Measurements from ENCODE around the gene RPTOR.

Gene RPTOR

GRCh38 chr17:80822021-80822699 lies 277.5 kb downstream of the RPTOR start:
- DNase-seq, result no peak

- DNase-seq, result peak in 1 of 5 experiments; percentile 68
Measured at GRCh38 chr17:80822700-80823410, 278.2 kb downstream of the RPTOR start.

- DNase-seq, result no peak
Measured at GRCh38 chr17:80824549-80825470, 280.2 kb downstream of the RPTOR start.

- no peak for DNase-seq
Measured at GRCh38 chr17:80825471-80826345, 281.1 kb downstream of the RPTOR start.

DNA sequence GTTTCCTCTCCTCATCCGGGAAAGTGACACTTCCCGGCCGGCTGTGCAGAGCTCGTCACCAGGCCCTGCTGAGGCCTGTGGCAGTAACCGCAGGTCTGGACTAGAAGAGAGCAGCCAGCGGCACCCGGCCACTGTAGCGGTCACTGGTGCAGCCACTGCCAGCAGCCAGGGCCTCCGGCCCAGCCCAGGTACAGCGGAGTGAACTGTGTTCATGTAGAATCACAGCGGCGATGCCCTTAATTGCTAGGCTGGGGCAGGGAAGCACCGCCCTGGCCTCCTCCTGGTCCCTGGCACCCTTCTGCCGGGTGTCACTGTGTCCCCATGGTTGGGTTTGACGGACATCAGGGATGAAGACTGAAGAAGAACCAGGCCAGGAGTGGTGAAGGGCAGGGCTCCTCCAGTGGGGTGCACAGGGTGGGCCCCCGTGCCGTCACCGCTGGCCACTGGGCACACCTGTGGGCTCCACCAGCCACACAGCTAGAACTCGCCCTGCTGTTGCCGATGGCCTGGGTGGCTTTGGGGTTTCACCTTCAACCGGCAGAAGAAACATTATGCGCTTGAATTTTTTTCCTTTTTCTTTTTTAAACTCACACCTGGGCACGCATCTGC lies 281.8 kb downstream of the RPTOR start:
- no peak for DNase-seq

DNA sequence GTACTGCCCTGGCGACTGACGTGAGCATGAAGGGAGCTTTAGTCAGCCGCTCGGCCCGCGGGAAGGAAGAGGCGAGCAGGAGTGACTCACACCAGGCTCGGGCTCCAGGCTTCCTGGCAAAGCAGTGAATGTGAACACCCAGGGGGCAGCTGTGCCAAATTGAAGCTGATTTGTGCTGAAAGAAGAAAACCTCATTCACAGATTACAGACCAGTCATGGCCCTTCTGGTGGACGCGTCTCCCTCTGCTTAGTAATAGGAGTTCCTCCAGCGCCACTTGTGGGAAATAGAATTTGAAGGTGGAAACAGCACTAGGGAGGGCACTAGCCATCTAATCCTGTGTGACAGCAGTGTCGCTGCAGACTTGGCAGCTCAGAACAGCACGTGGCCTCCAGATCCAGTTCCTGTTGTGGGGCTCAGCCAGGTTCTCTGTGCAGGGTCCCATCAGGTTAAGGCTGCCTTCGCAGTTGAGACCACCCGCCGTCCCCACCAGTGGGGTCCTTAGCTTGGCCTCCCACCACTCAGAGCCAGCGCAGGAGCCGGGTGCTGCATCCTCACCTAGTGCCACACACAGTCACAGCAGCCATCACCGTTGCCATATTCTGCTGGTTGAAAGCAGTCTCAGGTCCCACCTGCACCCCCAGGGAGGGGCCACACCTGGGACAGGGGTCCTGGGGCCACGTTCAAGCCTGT lies 282.5 kb downstream of the RPTOR start:
- no peak for DNase-seq

DNA sequence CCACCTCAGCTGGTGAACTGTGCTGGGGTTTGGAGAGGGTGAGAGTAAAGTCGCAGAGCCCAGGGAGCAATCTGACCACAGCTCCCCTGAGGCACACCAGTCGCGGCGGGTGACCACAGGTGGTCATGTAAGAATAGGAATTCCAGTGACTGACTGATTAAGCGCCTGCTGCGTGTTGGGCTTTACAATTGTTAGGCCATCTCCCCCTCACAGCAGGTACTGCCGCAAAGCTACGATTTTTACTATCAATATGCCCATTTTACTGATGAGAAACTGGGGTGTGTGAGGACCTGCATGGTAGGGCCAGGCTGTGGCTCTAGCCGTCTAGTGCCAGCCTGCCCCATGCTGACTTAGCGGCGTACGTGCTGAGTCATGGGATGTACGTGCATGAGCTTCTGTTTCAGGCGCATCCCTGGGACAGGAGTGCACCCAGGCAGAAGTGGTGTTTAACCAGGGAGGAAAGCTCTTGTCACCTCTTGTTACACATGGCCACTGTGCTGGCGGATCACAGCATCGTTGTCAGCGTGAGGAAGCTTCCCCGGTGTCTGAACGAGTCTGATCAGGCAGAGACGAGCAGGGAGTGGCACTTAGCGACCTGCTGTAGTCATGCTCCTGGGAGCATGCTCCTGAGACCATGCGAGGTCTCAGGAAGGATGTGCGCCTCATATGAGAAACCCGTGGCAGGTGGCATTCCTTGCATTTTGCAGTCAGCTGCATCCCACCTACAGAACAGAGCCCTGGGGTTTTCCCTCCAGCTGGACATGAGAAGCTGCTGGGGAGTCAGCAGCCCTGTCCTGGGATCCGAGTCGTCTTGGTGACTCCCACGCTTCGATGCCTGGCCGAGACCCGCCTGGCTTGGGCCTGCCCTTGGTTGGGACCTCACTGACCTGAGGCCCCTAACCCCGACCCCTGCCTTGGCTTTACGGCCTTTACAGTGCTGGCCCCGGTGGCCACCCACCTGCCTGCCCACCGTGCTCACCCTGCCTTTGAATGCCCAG lies 283.3 kb downstream of the RPTOR start:
- DNase-seq, result no peak

GRCh38 chr17:80829166-80829813 lies 284.7 kb downstream of the RPTOR start:
- DNase-seq, result no peak

- DNase-seq, result no peak
Measured at GRCh38 chr17:80830020-80830780, 285.6 kb downstream of the RPTOR start.

GRCh38 chr17:80831491-80831890 lies 286.9 kb downstream of the RPTOR start:
- DNase-seq, result no peak

- no peak for DNase-seq
Measured at GRCh38 chr17:80832266-80832676, 287.6 kb downstream of the RPTOR start.

DNA sequence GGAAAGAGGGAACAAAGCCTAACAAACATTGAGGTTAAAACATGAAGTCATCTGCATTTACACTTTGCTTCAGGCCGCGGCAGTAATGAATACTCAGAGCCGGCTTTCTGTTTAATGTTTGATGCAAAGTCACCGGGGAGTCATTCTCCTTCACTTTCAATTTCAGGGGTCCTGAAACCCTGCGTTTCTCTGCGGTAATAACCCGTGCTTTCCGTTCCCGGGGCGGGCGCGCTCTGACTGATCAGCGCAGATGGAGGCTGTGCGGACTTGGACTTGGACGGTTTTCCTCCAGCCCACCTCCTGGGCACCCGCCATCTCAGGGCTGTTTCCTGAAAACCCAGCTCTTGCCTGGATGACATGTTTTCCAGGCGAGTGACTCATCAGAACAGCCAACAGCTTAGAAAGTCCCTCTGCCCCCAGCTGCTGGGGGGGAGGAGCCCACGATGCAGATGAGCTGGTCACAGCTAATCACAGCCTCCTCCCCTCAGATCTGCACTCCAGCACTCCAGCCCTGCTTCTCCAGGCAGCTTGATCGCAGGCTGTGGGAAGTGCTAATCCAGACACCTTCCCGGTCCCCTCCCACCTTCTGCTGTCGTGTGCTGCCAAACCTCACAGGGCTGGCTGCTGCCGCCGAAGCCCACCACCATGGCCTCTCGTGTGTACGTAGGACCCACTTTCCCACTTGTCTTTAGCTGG lies 288.4 kb downstream of the RPTOR start:
- DNase-seq, result peak in 4 of 5 experiments; percentile 44 to 91 (median 66)

DNA sequence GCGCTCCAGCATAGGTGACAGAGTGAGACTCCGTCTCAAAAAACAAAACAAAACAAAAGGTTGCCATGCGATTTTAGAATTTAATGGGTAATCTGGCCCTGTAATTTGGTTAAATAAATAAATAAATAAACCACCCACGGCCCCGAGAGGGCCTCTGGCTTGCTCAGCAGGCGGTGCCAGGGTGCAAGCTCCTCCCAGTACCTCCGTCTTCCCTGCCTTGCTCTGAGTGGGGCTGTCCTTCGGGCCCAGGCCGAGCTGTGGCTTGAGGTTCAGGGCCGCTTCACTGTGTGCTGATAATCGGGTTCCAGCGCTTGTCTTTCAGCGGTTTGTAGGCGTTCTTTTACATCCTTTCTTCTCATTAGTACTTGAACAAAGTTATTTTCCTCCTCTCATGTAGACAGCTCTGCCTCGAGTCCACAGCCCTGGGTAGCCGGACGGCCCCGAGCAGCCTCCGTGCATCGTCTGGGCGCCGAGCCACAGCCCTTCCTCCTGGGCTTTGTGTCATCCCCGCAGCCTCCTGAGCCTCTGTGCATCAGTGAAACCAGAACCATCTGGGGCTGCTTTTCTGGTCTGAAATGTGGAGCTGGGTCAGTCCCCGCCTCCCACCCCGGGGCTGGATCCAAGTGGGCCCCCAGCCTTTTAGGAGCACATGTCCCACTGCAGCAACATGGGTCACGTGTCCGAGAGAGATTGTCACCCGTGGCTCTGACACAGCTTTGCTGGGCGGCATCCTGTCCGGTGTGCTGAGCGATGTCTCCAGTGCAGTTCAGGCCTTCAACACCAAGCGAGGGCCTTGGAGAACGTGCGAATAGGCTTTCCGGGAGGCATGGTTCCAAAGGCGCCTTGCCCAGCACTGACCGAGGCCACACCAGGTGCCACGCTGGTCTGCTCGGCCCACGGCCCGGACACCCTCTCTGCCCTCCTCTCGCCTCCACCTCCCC lies 289.6 kb downstream of the RPTOR start:
- DNase-seq, result no peak

- DNase-seq, result no peak
Measured at GRCh38 chr17:80834893-80835275, 290.2 kb downstream of the RPTOR start.

GRCh38 chr17:80835816-80836657 lies 291.4 kb downstream of the RPTOR start:
- DNase-seq, result no peak

GRCh38 chr17:80836658-80836965 lies 292.0 kb downstream of the RPTOR start:
- DNase-seq, result no peak
